ENCODE measurements around the gene PCAT7. TPM values are rescaled to one million over a fixed set of nuclear protein-coding genes. Genes with fewer than 3 reads are reported as not detected.
A peak's percentile ranks its signal among the peaks of the same experiment; 100 is the strongest.
"Not testable (repeated sequence)": the region's sequence is repeated elsewhere in the genome, so short reads cannot be mapped to it uniquely, and the experiment has no call there.

The PCAT7 gene
- total RNA-seq: not detected in 2 replicates
- not detected in 2 replicates for polyA plus RNA-seq
- polyA plus RNA-seq (2011; cell fraction: cytosol; rRNA removed): not detected in 2 replicates
- not detected in 2 replicates for polyA plus RNA-seq (2011; cell fraction: nucleus; rRNA removed)
- polyA plus RNA-seq (2012): not detected in 2 replicates
- polyA minus RNA-seq: not detected in 2 replicates
- polyA minus RNA-seq (2011; cell fraction: cytosol; rRNA and poly(A)+ RNA removed): 0.82 TPM
- not detected in 2 replicates for polyA minus RNA-seq (2011; cell fraction: nucleus; rRNA and poly(A)+ RNA removed)
- percentile 2 among the genes with signal in this experiment for Bru-seq, nascent RNA
- not detected for BruChase-seq, experiment 1, labeled RNA remaining after a 6-hour chase
- percentile 4 among the genes with signal in this experiment for BruChase-seq, experiment 2, labeled RNA remaining after a 2-hour chase
- long read RNA-seq: 0 reads

- DNase-seq (ENCODE audit: low read depth, low spot score) (peak; percentile 12), FAIRE-seq (no peak)
- Histone ChIP-seq H3K4me2 (ENCODE audit: insufficient read depth, low read length) (no peak within 1 kb of the TSS), H4K20me1 (replicated peaks; ENCODE audit: control insufficient read depth, extremely low read depth, insufficient read depth, low read length) (no peaks in the 10 kb centered on the region), H3K27ac (ENCODE audit: insufficient read depth, low read depth, low read length) (no peak within 1 kb of the TSS), H2AFZ (ENCODE audit: low read depth, low read length) (no peak within 1 kb of the TSS), H3K9ac (replicated peaks; ENCODE audit: extremely low read depth, insufficient read depth, low read length) (no peak within 1 kb of the TSS), H3K27me3 (ENCODE audit: control insufficient read depth in 2 of 2, insufficient read depth in 2 of 2, low read length in 2 of 2) (peaks cover 0 to 2% of the 10 kb centered on the region in 2 experiments), H3K36me3 (ENCODE audit: control insufficient read depth in 2 of 2, extremely low read depth in 1 of 2, insufficient read depth in 2 of 2, low read length in 2 of 2) (no peaks in the 10 kb centered on the region), H3K4me3 (replicated peaks in 1 of 3; ENCODE audit: insufficient read depth in 1 of 3, low read depth in 1 of 3, low read length in 3 of 3) (no peak within 1 kb of the TSS), H3K9me1 (replicated peaks; ENCODE audit: control insufficient read depth, extremely low read depth, insufficient read depth, low read length) (no peaks in the 10 kb centered on the region), H3K4me1 (ENCODE audit: control insufficient read depth, extremely low read depth, insufficient read depth, low read length) (no peaks in the 10 kb centered on the region), H3K9me3 (replicated peaks; ENCODE audit: control insufficient read depth, insufficient read depth, low read length) (no peaks in the 10 kb centered on the region), H3K79me2 (ENCODE audit: control insufficient read depth, insufficient read depth, low read length) (no peaks in the 10 kb centered on the region)
- POLR2A ChIA-PET: no interaction called here
- dilution Hi-C loops (cut with MboI; ENCODE audit: extremely low pct_ligation_motif_present, low sequenced_read_pairs): no loop called here
- no TSS peak for BruUV-seq (replicated peaks)
- intact Hi-C loops (cut with micrococcal nuclease): loop anchor here (1.0 kb wide), 1 partner anchor 49 kb away; no protein-coding TSS in a partner anchor
- CTCF ChIA-PET: interaction anchor here (0.6 kb wide), 2 partner anchors 25 to 625 kb away, joined by 3 read pairs; no protein-coding TSS in a partner anchor
- TF ChIP-seq CTCF (IDR thresholded peaks at IDR 0.05; ENCODE audit: extremely low read depth in 1 of 2, insufficient read depth in 1 of 2, low read depth in 1 of 2, low read length in 2 of 2): peak in 1 of 2 donors; percentile 29
- TF ChIP-seq GATA2 (IDR thresholded peaks at IDR 0.05; ENCODE audit: insufficient read depth, insufficient read length, low read depth, low read length): no peak
- no peak for TF ChIP-seq EZH2 (IDR thresholded peaks at IDR 0.05; ENCODE audit: borderline replicate concordance, low read depth, low read length, severe bottlenecking)
These were observed at the start of gene PCAT7 for GRCh38 chr9:94554439-94555331. TSS of gene PCAT7 (plus strand) at chr9:94555083.

- BruUV-seq (replicated peaks); H3K27ac ChIP-seq (ENCODE audit: insufficient read depth, low read depth, low read length); CTCF ChIA-PET; H4K20me1 ChIP-seq (replicated peaks; ENCODE audit: control insufficient read depth, extremely low read depth, insufficient read depth, low read length); H3K4me2 ChIP-seq (ENCODE audit: insufficient read depth, low read length); H3K79me2 ChIP-seq (ENCODE audit: control insufficient read depth, insufficient read depth, low read length); intact Hi-C loops (cut with micrococcal nuclease); dilution Hi-C loops (cut with MboI; ENCODE audit: extremely low pct_ligation_motif_present, low sequenced_read_pairs); DNase-seq (ENCODE audit: low read depth, low spot score); H3K9ac ChIP-seq (replicated peaks; ENCODE audit: extremely low read depth, insufficient read depth, low read length); H3K9me1 ChIP-seq (replicated peaks; ENCODE audit: control insufficient read depth, extremely low read depth, insufficient read depth, low read length); H2AFZ ChIP-seq (ENCODE audit: low read depth, low read length); POLR2A ChIA-PET; H3K27me3 ChIP-seq (ENCODE audit: control insufficient read depth in 2 of 2, insufficient read depth in 2 of 2, low read length in 2 of 2); H3K4me3 ChIP-seq (replicated peaks in 1 of 3; ENCODE audit: insufficient read depth in 1 of 3, low read depth in 1 of 3, low read length in 3 of 3); H3K4me1 ChIP-seq (ENCODE audit: control insufficient read depth, extremely low read depth, insufficient read depth, low read length); H3K36me3 ChIP-seq (ENCODE audit: control insufficient read depth in 2 of 2, extremely low read depth in 1 of 2, insufficient read depth in 2 of 2, low read length in 2 of 2); FAIRE-seq; H3K9me3 ChIP-seq (replicated peaks; ENCODE audit: control insufficient read depth, insufficient read depth, low read length): not testable (repeated sequence)
These were observed 48.5 kb upstream of the PCAT7 start for GRCh38 chr9:94506370-94506769.
